Astrocyte (in vitro differentiated cells and primary cell): ENCODE data around the gene KRTAP2-2. TPM values are rescaled to one million over a fixed set of nuclear protein-coding genes. Genes with fewer than 3 reads are reported as not detected.

ENCODE experiments used
- DNase-seq: peaks from one replicate; pipeline ENCODE4 v3.0.0-alpha.2; 2010; ENCODE audit warnings: low read depth
- FAIRE-seq: peaks from 2 replicates; lab custom pipeline; 2011; peaks lifted over from hg19 to GRCh38; lab: Jason Lieb, UNC
- H2AFZ ChIP-seq: 2 replicates; pipeline ENCODE4 v1.6.0; 2012; ENCODE audit warnings: low read depth, low read length, inconsistent platforms
- H3K27ac ChIP-seq: 2 replicates; pipeline ENCODE4 v1.5.1; 2011; ENCODE audit warnings: low read depth, low read length, inconsistent platforms
- H3K27me3 ChIP-seq: 2 replicates; pipeline ENCODE4 v1.6.0; 2011; ENCODE audit warnings: low read length, inconsistent platforms; ENCODE audit not compliant: insufficient read depth
- H3K36me3 ChIP-seq: 2 replicates; pipeline ENCODE4 v1.5.1; 2011; ENCODE audit warnings: low read length, inconsistent platforms; ENCODE audit not compliant: insufficient read depth
- H3K4me1 ChIP-seq: 2 replicates; pipeline ENCODE4 v1.5.1; 2011; ENCODE audit warnings: low read length, inconsistent platforms; ENCODE audit not compliant: insufficient read depth
- H3K4me2 ChIP-seq: 2 replicates; pipeline ENCODE4 v1.6.0; 2012; ENCODE audit warnings: low read length, inconsistent platforms
- H3K4me3 ChIP-seq: 2 replicates; pipeline ENCODE4 v1.5.1; 2011; ENCODE audit warnings: low read depth, mild to moderate bottlenecking, low read length, inconsistent platforms; ENCODE audit not compliant: insufficient read depth
- H3K79me2 ChIP-seq: 2 replicates; pipeline ENCODE4 v1.6.0; 2012; ENCODE audit warnings: mild to moderate bottlenecking, low read length, inconsistent platforms; ENCODE audit not compliant: insufficient read depth
- H3K9ac ChIP-seq: 2 replicates; pipeline ENCODE4 v1.6.0; 2012; ENCODE audit warnings: mild to moderate bottlenecking, low read length, inconsistent platforms
- H3K9me3 ChIP-seq: 2 replicates; pipeline ENCODE4 v1.5.1; 2012; ENCODE audit warnings: low read depth, mild to moderate bottlenecking, low read length, inconsistent platforms; ENCODE audit not compliant: insufficient read depth
- H4K20me1 ChIP-seq: 2 replicates; pipeline ENCODE4 v1.6.0; 2012; ENCODE audit warnings: low read length, inconsistent platforms; ENCODE audit not compliant: insufficient read depth
- H3K27ac Mint-ChIP-seq: one replicate; pipeline ENCODE4 v1.8.0; 2021; ENCODE audit warnings: mild to moderate bottlenecking, mixed read lengths; ENCODE audit not compliant: unreplicated experiment
- H3K27me3 Mint-ChIP-seq: one replicate; pipeline ENCODE4 v1.8.0; 2021; ENCODE audit warnings: low read depth, mixed read lengths; ENCODE audit not compliant: unreplicated experiment
- H3K36me3 Mint-ChIP-seq: one replicate; pipeline ENCODE4 v1.8.0; 2021; ENCODE audit warnings: low read depth, mixed read lengths; ENCODE audit not compliant: unreplicated experiment
- H3K4me1 Mint-ChIP-seq: one replicate; pipeline ENCODE4 v1.8.0; 2021; ENCODE audit warnings: low read depth, mixed read lengths; ENCODE audit not compliant: unreplicated experiment
- H3K4me3 Mint-ChIP-seq: one replicate; pipeline ENCODE4 v1.8.0; 2021; ENCODE audit warnings: mild to moderate bottlenecking, moderate library complexity, mixed read lengths; ENCODE audit not compliant: unreplicated experiment
- H3K9me3 Mint-ChIP-seq: one replicate; pipeline ENCODE4 v1.8.0; 2021; ENCODE audit warnings: mild to moderate bottlenecking, mixed read lengths; ENCODE audit not compliant: unreplicated experiment
- CTCF ChIP-seq: IDR thresholded peaks from 2 replicates; pipeline ENCODE4 v1.5.1; 2011; ENCODE audit warnings: low read depth, mild to moderate bottlenecking, inconsistent platforms, low read length, moderate library complexity; ENCODE audit not compliant: insufficient read depth
- EZH2 ChIP-seq: IDR thresholded peaks from 2 replicates; pipeline ENCODE4 v1.6.1; 2012; ENCODE audit warnings: mild to moderate bottlenecking, low read length, inconsistent platforms; ENCODE audit not compliant: insufficient read depth
- total RNA-seq: library from RNA; stranded (reverse); gene quantifications from 2 replicates; pipeline ENCODE4 v1.2.1, GENCODE V29; 2021

KRTAP2-2 gene
- total RNA-seq, 1 donor from 2014 or later: not detected

- no peaks in the 10 kb centered on the region for H3K79me2 ChIP-seq
- DNase-seq: no peak
- Mint-ChIP-seq H3K27me3 (no peaks in the 10 kb centered on the region), H3K36me3 (peaks cover 3% of the 10 kb centered on the region), H3K9me3 (peaks cover 2% of the 10 kb centered on the region), H3K4me3 (no peak overlapping the region), H3K27ac (no peak overlapping the region), H3K4me1 (no peaks in the 10 kb centered on the region)
- no peak for FAIRE-seq
- H3K4me2 ChIP-seq: no peak overlapping the region
- no peak overlapping the region for H2AFZ ChIP-seq
- no peak overlapping the region for H3K4me3 ChIP-seq
- no peaks in the 10 kb centered on the region for H3K9me3 ChIP-seq
- no peak overlapping the region for H3K9ac ChIP-seq
- TF ChIP-seq EZH2 (no peak), CTCF (no peak)
- H3K36me3 ChIP-seq: no peaks in the 10 kb centered on the region
- no peak overlapping the region for H3K27ac ChIP-seq
- H3K27me3 ChIP-seq: no peaks in the 10 kb centered on the region
- no peaks in the 10 kb centered on the region for H4K20me1 ChIP-seq
- H3K4me1 ChIP-seq: no peaks in the 10 kb centered on the region
Observed at GRCh38 chr17:41073676-41074075, 18.6 kb upstream of the KRTAP2-2 start.

- H3K27ac ChIP-seq: no peak overlapping the region
- no peaks in the 10 kb centered on the region for H3K27me3 Mint-ChIP-seq
- no peak overlapping the region for H3K27ac Mint-ChIP-seq
- no peak overlapping the region for H3K4me3 ChIP-seq
- DNase-seq (no peak), FAIRE-seq (no peak)
- H3K4me1 ChIP-seq: peaks cover 5% of the 10 kb centered on the region
- no peak overlapping the region for H3K9ac ChIP-seq
- H3K36me3 ChIP-seq: no peaks in the 10 kb centered on the region
- no peak for TF ChIP-seq CTCF
- no peak for TF ChIP-seq EZH2
- no peak overlapping the region for H3K4me3 Mint-ChIP-seq
- peaks cover 4% of the 10 kb centered on the region for H3K9me3 Mint-ChIP-seq
- H3K9me3 ChIP-seq: no peaks in the 10 kb centered on the region
- no peaks in the 10 kb centered on the region for H3K27me3 ChIP-seq
- peaks cover 6% of the 10 kb centered on the region for H3K4me1 Mint-ChIP-seq
- no peaks in the 10 kb centered on the region for H4K20me1 ChIP-seq
- H3K79me2 ChIP-seq: no peaks in the 10 kb centered on the region
- H3K4me2 ChIP-seq: no peak overlapping the region
- H3K36me3 Mint-ChIP-seq: peaks cover 3% of the 10 kb centered on the region
- H2AFZ ChIP-seq: no peak overlapping the region
Observed at GRCh38 chr17:41071606-41072360, 16.8 kb upstream of the KRTAP2-2 start.

- H3K27ac Mint-ChIP-seq: no peak overlapping the region
- no peaks in the 10 kb centered on the region for H3K27me3 Mint-ChIP-seq
- DNase-seq: no peak
- no peak overlapping the region for H3K4me3 Mint-ChIP-seq
- H3K27me3 ChIP-seq: no peaks in the 10 kb centered on the region
- peaks cover 3% of the 10 kb centered on the region for H3K36me3 Mint-ChIP-seq
- H2AFZ ChIP-seq: no peak overlapping the region
- H3K79me2 ChIP-seq: no peaks in the 10 kb centered on the region
- H3K36me3 ChIP-seq: no peaks in the 10 kb centered on the region
- no peaks in the 10 kb centered on the region for H4K20me1 ChIP-seq
- no peaks in the 10 kb centered on the region for H3K9me3 ChIP-seq
- H3K4me1 Mint-ChIP-seq: peaks cover 21% of the 10 kb centered on the region
- TF ChIP-seq EZH2 (no peak), CTCF (no peak)
- no peak overlapping the region for H3K4me2 ChIP-seq
- H3K4me1 ChIP-seq: peaks cover 16% of the 10 kb centered on the region
- no peak overlapping the region for H3K27ac ChIP-seq
- no peak overlapping the region for H3K9ac ChIP-seq
- peaks cover 2% of the 10 kb centered on the region for H3K9me3 Mint-ChIP-seq
- H3K4me3 ChIP-seq: no peak overlapping the region
- FAIRE-seq: no peak
Observed at GRCh38 chr17:41069031-41069430, 14.0 kb upstream of the KRTAP2-2 start.
